Neural cell (in vitro differentiated cells): ENCODE data around the gene GIPC1.

Experiments used
- POLR2AphosphoS5 ChIP-seq: IDR thresholded peaks from 2 replicates; pipeline ENCODE4 v1.6.1; 2012
- RAD21 ChIP-seq: fragments of 450-650 bp; conservative IDR thresholded peaks from 2 replicates; pipeline ENCODE4 v1.6.1; 2014; ENCODE audit warnings: antibody characterized with exemption, mild to moderate bottlenecking, moderate library complexity

- TF ChIP-seq RAD21: no peak
- TF ChIP-seq POLR2AphosphoS5: no peak
These were observed 21.8 kb downstream of the GIPC1 start for GRCh38 chr19:14473978-14474578.
